Measurements from ENCODE around the gene RTN4. TPM values are rescaled to one million over a fixed set of nuclear protein-coding genes. Genes with fewer than 3 reads are reported as not detected.

The RTN4 gene
- total RNA-seq, 4 donors from 2014 or later: 119 to 205 (median 154) TPM

- Histone ChIP-seq H3K27ac (peak overlapping the region in 1 of 2 donors; percentile 21), H3K4me3 (no peak overlapping the region), H3K4me1 (no peaks in the 10 kb centered on the region), H3K27me3 (no peaks in the 10 kb centered on the region), H3K36me3 (no peaks in the 10 kb centered on the region), H3K9me3 (no peaks in the 10 kb centered on the region)
- no peak for DNase-seq
- intact Hi-C loops (cut with DNase I; ENCODE audit: low total_unique reads): no loop called here
- no peak for TF ChIP-seq POLR2A (IDR thresholded peaks at IDR 0.05)
- no peak for TF ChIP-seq CTCF (IDR thresholded peaks at IDR 0.05)
Measured at GRCh38 chr2:54946220-54946805, 103.9 kb downstream of the RTN4 start.

- intact Hi-C loops (cut with DNase I; ENCODE audit: low total_unique reads): no loop called here
- Histone ChIP-seq H3K4me3 (no peak overlapping the region), H3K4me1 (no peaks in the 10 kb centered on the region), H3K9me3 (no peaks in the 10 kb centered on the region), H3K27me3 (no peaks in the 10 kb centered on the region), H3K27ac (peak overlapping the region in 1 of 2 donors; percentile 21), H3K36me3 (no peaks in the 10 kb centered on the region)
- DNase-seq: peak; percentile 34 to 45
- TF ChIP-seq POLR2A (IDR thresholded peaks at IDR 0.05): no peak
Measured at GRCh38 chr2:54945391-54946219, 104.6 kb downstream of the RTN4 start.

- no peak for TF ChIP-seq POLR2A (IDR thresholded peaks at IDR 0.05)
- TF ChIP-seq CTCF (IDR thresholded peaks at IDR 0.05): no peak
- DNase-seq: no peak
- Histone ChIP-seq H3K4me1 (no peaks in the 10 kb centered on the region), H3K36me3 (no peaks in the 10 kb centered on the region), H3K27ac (no peak overlapping the region), H3K9me3 (no peaks in the 10 kb centered on the region), H3K27me3 (no peaks in the 10 kb centered on the region), H3K4me3 (no peak overlapping the region)
- intact Hi-C loops (cut with DNase I; ENCODE audit: low total_unique reads): no loop called here
Measured at GRCh38 chr2:54944724-54945326, 105.4 kb downstream of the RTN4 start.

- no peaks in the 10 kb centered on the region for H3K4me1 ChIP-seq
- no peak overlapping the region for H3K4me3 ChIP-seq
- DNase-seq: no peak
- H3K27me3 ChIP-seq: no peaks in the 10 kb centered on the region
- intact Hi-C loops (cut with DNase I; ENCODE audit: low total_unique reads): no loop called here
- TF ChIP-seq CTCF (IDR thresholded peaks at IDR 0.05): no peak
- no peak for TF ChIP-seq POLR2A (IDR thresholded peaks at IDR 0.05)
- no peaks in the 10 kb centered on the region for H3K36me3 ChIP-seq
- H3K27ac ChIP-seq: no peak overlapping the region
- no peaks in the 10 kb centered on the region for H3K9me3 ChIP-seq
Measured at GRCh38 chr2:54942373-54942772, 107.9 kb downstream of the RTN4 start.

GRCh38 chr2:54941248-54941984 is 108.8 kb downstream of the RTN4 start:
- no peaks in the 10 kb centered on the region for H3K9me3 ChIP-seq
- DNase-seq: no peak
- no peaks in the 10 kb centered on the region for H3K36me3 ChIP-seq
- no peaks in the 10 kb centered on the region for H3K4me1 ChIP-seq
- TF ChIP-seq CTCF (IDR thresholded peaks at IDR 0.05) (no peak), POLR2A (IDR thresholded peaks at IDR 0.05) (no peak)
- intact Hi-C loops (cut with DNase I; ENCODE audit: low total_unique reads): no loop called here
- H3K4me3 ChIP-seq: no peak overlapping the region
- no peaks in the 10 kb centered on the region for H3K27me3 ChIP-seq
- H3K27ac ChIP-seq: no peak overlapping the region

Data from uterus (tissue), 4 donors.